PC-3 (cell line): ENCODE results near the gene NSUN2. TPM values are rescaled to one million over a fixed set of nuclear protein-coding genes. Genes with fewer than 3 reads are reported as not detected.

Source experiments
- ATAC-seq: fragments of 200-7000 bp; cut with Tn5 transposase; 2 replicates; pipeline ENCODE4 v1.9.1; 2020; ENCODE audit warnings: mild to moderate bottlenecking, moderate library complexity
- BruUV-seq: library from RNA; stranded (reverse); fragments of 400-500 nt; replicated peaks from 2 replicates; lab custom pipeline; 2021; lab: Mats Ljungman, UMichigan
- CTCF ChIA-PET: fragments of 300-600 bp; sonication (Branson Sonifier 250); formaldehyde crosslinking; loops from one replicate; lab custom pipeline; 2022; ENCODE audit warnings: antibody characterized with exemption; lab: Charles Lee
- POLR2A ChIA-PET: fragments of 300-600 bp; sonication (Branson Sonifier 250); formaldehyde crosslinking; loops from one replicate; lab custom pipeline; 2022; ENCODE audit warnings: antibody characterized with exemption; ENCODE audit not compliant: unreplicated experiment; lab: Charles Lee
- DNase-seq: peaks from one replicate; pipeline ENCODE4 v3.0.0-alpha.2; 2015
- H2AFZ ChIP-seq: fragments of 300-600 bp; sonication (generic); 2 replicates; pipeline ENCODE4 v1.6.0; 2016; ENCODE audit warnings: antibody characterized with exemption, low read length
- H3F3A ChIP-seq: fragments of 300-600 bp; sonication (generic); one replicate; pipeline ENCODE4 v1.6.0; 2017; ENCODE audit warnings: antibody characterized with exemption, low read length, control low read depth, mild to moderate bottlenecking; ENCODE audit not compliant: unreplicated experiment
- H3K27ac ChIP-seq: fragments of 300-600 bp; sonication (generic); 2 replicates; pipeline ENCODE4 v1.5.1; 2016; ENCODE audit warnings: mild to moderate bottlenecking, low read length
- H3K27me3 ChIP-seq: fragments of 300-600 bp; sonication (generic); 2 replicates; pipeline ENCODE4 v1.6.1; 2016; ENCODE audit warnings: low read length, mixed read lengths
- H3K36me3 ChIP-seq: fragments of 300-600 bp; sonication (generic); 2 replicates; pipeline ENCODE4 v1.6.1; 2016; ENCODE audit warnings: low read depth, mixed run types, low read length, mixed read lengths
- H3K4me1 ChIP-seq: fragments of 300-600 bp; sonication (generic); 2 replicates; pipeline ENCODE4 v1.5.1; 2016; ENCODE audit warnings: low read length; ENCODE audit not compliant: insufficient read depth
- H3K4me2 ChIP-seq: fragments of 300-600 bp; sonication (generic); 2 replicates; pipeline ENCODE4 v1.6.0; 2016; ENCODE audit warnings: low read length
- H3K4me3 ChIP-seq: fragments of 300-600 bp; sonication (generic); 2 replicates; pipeline ENCODE4 v1.5.1; 2016; ENCODE audit warnings: mild to moderate bottlenecking, low read length, mixed read lengths
- H3K79me2 ChIP-seq: fragments of 300-600 bp; sonication (generic); 2 replicates; pipeline ENCODE4 v1.6.1; 2017; ENCODE audit warnings: low read length, mixed read lengths
- H3K9ac ChIP-seq: fragments of 300-600 bp; sonication (generic); 2 replicates; pipeline ENCODE4 v1.6.0; 2016; ENCODE audit warnings: mild to moderate bottlenecking, low read length
- H3K9me2 ChIP-seq: fragments of 300-600 bp; sonication (generic); replicated peaks from 2 replicates; pipeline ENCODE4 v1.6.1; 2016; ENCODE audit warnings: mixed run types, low read length, mixed read lengths
- H3K9me3 ChIP-seq: fragments of 300-600 bp; sonication (generic); 2 replicates; pipeline ENCODE4 v1.6.1; 2016; ENCODE audit warnings: low read length, mixed read lengths
- H4K20me1 ChIP-seq: fragments of 300-600 bp; sonication (generic); 2 replicates; pipeline ENCODE4 v1.6.1; 2016; ENCODE audit warnings: low read length, mixed read lengths
- CTCF ChIP-seq: fragments of 300-600 bp; sonication (generic); conservative IDR thresholded peaks from 2 replicates; pipeline ENCODE4 v1.5.1; 2017; ENCODE audit warnings: antibody characterized with exemption, low read depth, mild to moderate bottlenecking, low read length
- EZH2 ChIP-seq: fragments of 300-600 bp; sonication (generic); IDR thresholded peaks from one replicate; pipeline ENCODE4 v1.6.1; 2017; ENCODE audit warnings: antibody characterized with exemption, mild to moderate bottlenecking, low read length; ENCODE audit not compliant: unreplicated experiment
- EZH2phosphoT487 ChIP-seq: fragments of 300-600 bp; sonication (generic); IDR thresholded peaks from 2 replicates; pipeline ENCODE4 v1.6.1; 2018; ENCODE audit warnings: mild to moderate bottlenecking, antibody characterized with exemption, low read length, borderline replicate concordance
- intact Hi-C: fragments of 100-400 bp; cut with micrococcal nuclease; formaldehyde crosslinking; loops from 2 replicates; pipeline ENCODE4 v1.9.0; 2023
- total RNA-seq: library from RNA; depleted of rRNA; stranded (reverse); fragments of >200 nt; gene quantifications from 2 replicates; pipeline ENCODE4 v1.2.3, GENCODE V29; 2014

NSUN2 gene
- total RNA-seq, 1 experiment from 2014 or later, result 351 TPM

GRCh38 chr5:6551955-6552313 is 80.9 kb downstream of the NSUN2 start:
- Histone ChIP-seq H3K27ac (no peak overlapping the region), H3K4me1 (no peaks in the 10 kb centered on the region), H3K9me2 (no peaks in the 10 kb centered on the region), H3F3A (no peaks in the 10 kb centered on the region), H3K79me2 (no peaks in the 10 kb centered on the region), H3K4me2 (no peak overlapping the region), H3K9ac (no peak overlapping the region), H3K9me3 (no peaks in the 10 kb centered on the region), H2AFZ (no peak overlapping the region), H3K27me3 (peaks cover 3% of the 10 kb centered on the region; the same call in 1 of the 2 replicates), H3K4me3 (no peak overlapping the region), H4K20me1 (no peaks in the 10 kb centered on the region), H3K36me3 (no peaks in the 10 kb centered on the region)
- POLR2A ChIA-PET, result no interaction called here
- BruUV-seq, result no TSS peak
- DNase-seq (no peak), ATAC-seq (no peak)
- intact Hi-C loops, result no loop called here
- CTCF ChIA-PET, result no interaction called here
- TF ChIP-seq CTCF (no peak), EZH2phosphoT487 (no peak), EZH2 (no peak)

GRCh38 chr5:6551287-6551954 is 81.4 kb downstream of the NSUN2 start:
- Histone ChIP-seq H3K27me3 (peaks cover 1% of the 10 kb centered on the region; the same call in 1 of the 2 replicates), H3K36me3 (no peaks in the 10 kb centered on the region), H3K4me1 (no peaks in the 10 kb centered on the region), H2AFZ (no peak overlapping the region), H3K9ac (no peak overlapping the region), H3K4me2 (no peak overlapping the region), H4K20me1 (no peaks in the 10 kb centered on the region), H3K9me3 (no peaks in the 10 kb centered on the region), H3K27ac (no peak overlapping the region), H3K79me2 (no peaks in the 10 kb centered on the region), H3K4me3 (no peak overlapping the region), H3F3A (no peaks in the 10 kb centered on the region), H3K9me2 (no peaks in the 10 kb centered on the region)
- DNase-seq (peak; percentile 54), ATAC-seq (no peak)
- ChIA-PET POLR2A (no interaction called here), CTCF (no interaction called here)
- intact Hi-C loops, result no loop called here
- TF ChIP-seq EZH2, result no peak
- TF ChIP-seq CTCF, result no peak
- TF ChIP-seq EZH2phosphoT487, result no peak
- BruUV-seq, result no TSS peak

GRCh38 chr5:6550628-6551027 is 82.2 kb downstream of the NSUN2 start:
- no peak overlapping the region for H3K27ac ChIP-seq
- H3K4me2 ChIP-seq, result no peak overlapping the region
- ATAC-seq (no peak), DNase-seq (no peak)
- H3K79me2 ChIP-seq, result no peaks in the 10 kb centered on the region
- no peak for TF ChIP-seq EZH2phosphoT487
- no peak for TF ChIP-seq CTCF
- TF ChIP-seq EZH2, result no peak
- no peak overlapping the region for H3K4me3 ChIP-seq
- H3K9ac ChIP-seq, result no peak overlapping the region
- ChIA-PET POLR2A (no interaction called here), CTCF (no interaction called here)
- no TSS peak for BruUV-seq
- no peaks in the 10 kb centered on the region for H3K9me2 ChIP-seq
- peaks cover 5% of the 10 kb centered on the region; the same call in 1 of the 2 replicates for H3K27me3 ChIP-seq
- H3K4me1 ChIP-seq, result no peaks in the 10 kb centered on the region
- intact Hi-C loops, result no loop called here
- H3K9me3 ChIP-seq, result no peaks in the 10 kb centered on the region
- H3K36me3 ChIP-seq, result no peaks in the 10 kb centered on the region
- H3F3A ChIP-seq, result no peaks in the 10 kb centered on the region
- H4K20me1 ChIP-seq, result no peaks in the 10 kb centered on the region
- no peak overlapping the region for H2AFZ ChIP-seq
